ENCODE data around the gene UGP2. TPM values are rescaled to one million over a fixed set of nuclear protein-coding genes. Genes with fewer than 3 reads are reported as not detected.

UGP2 gene
- total RNA-seq, 1 experiment from 2014 or later = 78.4 TPM

DNA sequence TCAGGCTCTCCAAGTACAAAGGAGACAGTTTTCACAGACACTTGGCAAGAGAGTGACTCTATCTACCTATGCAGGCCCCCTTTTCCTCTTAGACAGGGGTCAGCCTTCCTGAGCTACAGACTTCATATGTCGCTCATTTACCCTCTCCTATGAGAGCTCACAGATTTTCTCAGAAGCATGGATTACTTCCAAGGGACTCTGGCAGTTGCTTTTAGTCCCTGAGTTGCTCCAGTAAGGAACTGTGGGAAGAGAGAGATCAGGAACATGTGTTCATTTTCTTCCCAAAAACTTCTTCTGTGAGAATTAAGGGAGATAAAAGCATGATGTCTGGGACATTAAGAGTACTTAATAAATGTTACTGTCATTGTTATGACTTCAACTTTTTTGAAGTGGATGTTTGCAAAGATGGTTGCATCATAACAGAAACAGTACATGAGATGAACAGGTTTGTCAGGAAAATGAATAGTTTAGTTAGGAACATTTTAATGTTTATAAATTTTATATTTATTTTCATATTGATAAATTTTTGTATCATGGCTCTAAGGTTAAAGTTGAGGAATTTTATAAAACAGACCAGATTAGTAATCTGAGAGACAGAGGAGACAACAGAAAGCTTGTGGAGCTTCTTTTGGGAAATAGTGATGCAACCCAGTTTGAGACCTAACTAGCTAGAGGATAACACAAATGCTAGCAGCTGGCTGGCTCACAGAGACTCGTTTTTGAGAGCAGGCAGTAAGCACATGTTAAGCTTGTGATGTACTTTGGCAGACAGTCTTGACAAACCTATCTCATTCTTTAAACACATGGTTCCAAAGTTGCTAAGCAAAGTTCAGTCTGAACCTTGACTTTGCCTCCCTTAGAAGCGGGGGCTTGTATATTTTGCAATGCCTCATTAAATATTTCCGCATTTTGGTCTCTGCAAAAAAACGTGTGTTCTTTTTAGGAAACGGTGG, 21.7 kb upstream of the UGP2 start:
- Mint-ChIP-seq H3K9me3 (ENCODE audit: unreplicated experiment) (no peaks in the 10 kb centered on the region), H3K27me3 (ENCODE audit: insufficient read depth, unreplicated experiment) (no peaks in the 10 kb centered on the region), H3K4me3 (ENCODE audit: unreplicated experiment) (no peak overlapping the region), H3K27ac (ENCODE audit: low read depth, unreplicated experiment) (no peak overlapping the region), H3K4me1 (ENCODE audit: insufficient read depth, unreplicated experiment) (peaks cover 11% of the 10 kb centered on the region), H3K36me3 (ENCODE audit: insufficient read depth, unreplicated experiment) (no peaks in the 10 kb centered on the region)
- intact Hi-C loops (cut with micrococcal nuclease) = no loop called here
- ChIA-PET CTCF (interaction anchor here (1.0 kb wide), 1 partner anchor 29 kb away, joined by 3 read pairs; no protein-coding TSS in a partner anchor), POLR2A (interaction anchor here (0.8 to 8.0 kb wide), 5 partner anchors 9 to 29 kb away, joined by 3 to 60 read pairs (median 5); partner anchors contain the start of gene UGP2)
- DNase-seq (ENCODE audit: unreplicated experiment) = no peak
- TF ChIP-seq, protein P1, sequence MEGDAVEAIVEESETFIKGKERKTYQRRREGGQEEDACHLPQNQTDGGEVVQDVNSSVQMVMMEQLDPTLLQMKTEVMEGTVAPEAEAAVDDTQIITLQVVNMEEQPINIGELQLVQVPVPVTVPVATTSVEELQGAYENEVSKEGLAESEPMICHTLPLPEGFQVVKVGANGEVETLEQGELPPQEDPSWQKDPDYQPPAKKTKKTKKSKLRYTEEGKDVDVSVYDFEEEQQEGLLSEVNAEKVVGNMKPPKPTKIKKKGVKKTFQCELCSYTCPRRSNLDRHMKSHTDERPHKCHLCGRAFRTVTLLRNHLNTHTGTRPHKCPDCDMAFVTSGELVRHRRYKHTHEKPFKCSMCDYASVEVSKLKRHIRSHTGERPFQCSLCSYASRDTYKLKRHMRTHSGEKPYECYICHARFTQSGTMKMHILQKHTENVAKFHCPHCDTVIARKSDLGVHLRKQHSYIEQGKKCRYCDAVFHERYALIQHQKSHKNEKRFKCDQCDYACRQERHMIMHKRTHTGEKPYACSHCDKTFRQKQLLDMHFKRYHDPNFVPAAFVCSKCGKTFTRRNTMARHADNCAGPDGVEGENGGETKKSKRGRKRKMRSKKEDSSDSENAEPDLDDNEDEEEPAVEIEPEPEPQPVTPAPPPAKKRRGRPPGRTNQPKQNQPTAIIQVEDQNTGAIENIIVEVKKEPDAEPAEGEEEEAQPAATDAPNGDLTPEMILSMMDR (IDR thresholded peaks at IDR 0.05; ENCODE audit: unreplicated experiment) = no peak
- BruUV-seq (replicated peaks) = no TSS peak

DNA sequence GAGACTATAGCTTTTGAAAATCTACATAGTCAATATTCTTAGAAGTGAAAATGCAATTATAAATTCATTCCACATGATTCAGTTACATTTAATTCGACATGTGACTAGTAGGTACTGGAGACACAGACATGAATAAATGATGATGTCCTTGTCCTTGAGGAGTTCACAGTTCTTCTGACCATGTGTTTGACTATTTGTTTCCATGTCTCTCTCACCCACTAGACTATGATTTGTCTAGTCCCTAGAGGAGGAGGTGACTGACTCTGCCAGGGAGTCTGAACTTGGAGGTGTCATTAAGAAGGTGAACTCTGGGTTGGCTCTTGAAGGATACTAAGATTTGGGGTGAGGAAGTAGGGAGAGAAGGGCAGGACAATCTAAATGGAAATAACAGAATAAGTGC, 20.7 kb upstream of the UGP2 start:
- intact Hi-C loops (cut with micrococcal nuclease) = no loop called here
- TF ChIP-seq, protein P1 (IDR thresholded peaks at IDR 0.05; ENCODE audit: unreplicated experiment) = no peak
- CTCF ChIA-PET = no interaction called here
- H3K4me1 Mint-ChIP-seq (ENCODE audit: insufficient read depth, unreplicated experiment) = peaks cover 11% of the 10 kb centered on the region
- BruUV-seq (replicated peaks) = no TSS peak
- DNase-seq (ENCODE audit: unreplicated experiment) = no peak
- H3K27me3 Mint-ChIP-seq (ENCODE audit: insufficient read depth, unreplicated experiment) = no peaks in the 10 kb centered on the region
- no peaks in the 10 kb centered on the region for H3K36me3 Mint-ChIP-seq (ENCODE audit: insufficient read depth, unreplicated experiment)
- H3K27ac Mint-ChIP-seq (ENCODE audit: low read depth, unreplicated experiment) = no peak overlapping the region
- H3K4me3 Mint-ChIP-seq (ENCODE audit: unreplicated experiment) = no peak overlapping the region
- H3K9me3 Mint-ChIP-seq (ENCODE audit: unreplicated experiment) = no peaks in the 10 kb centered on the region
- POLR2A ChIA-PET = interaction anchor here (0.8 to 8.0 kb wide), 6 partner anchors 8 to 232 kb away, joined by 3 to 60 read pairs (median 4); partner anchors contain the start of genes MDH1, UGP2 and WDPCP

DNA sequence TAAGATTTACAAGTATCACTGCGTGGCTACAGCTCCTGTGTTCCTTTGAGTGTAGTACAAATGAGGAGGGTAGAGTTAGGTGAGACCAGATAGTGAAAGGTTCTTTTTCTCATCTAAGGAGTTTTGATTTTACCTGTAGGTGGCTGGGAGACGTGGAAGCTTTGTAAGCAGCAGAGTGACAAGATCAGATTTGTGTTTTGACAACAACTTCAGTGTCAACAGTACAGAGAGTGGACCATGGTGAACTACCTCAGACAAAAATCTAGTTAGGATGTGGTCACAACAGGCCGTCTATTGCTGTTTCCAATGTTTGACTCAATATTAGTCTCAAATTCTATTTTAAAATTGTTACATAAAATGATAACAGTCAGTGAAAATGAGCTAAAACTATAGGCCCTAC, 20.3 kb upstream of the UGP2 start:
- Mint-ChIP-seq H3K36me3 (ENCODE audit: insufficient read depth, unreplicated experiment) (no peaks in the 10 kb centered on the region), H3K27ac (ENCODE audit: low read depth, unreplicated experiment) (no peak overlapping the region), H3K4me3 (ENCODE audit: unreplicated experiment) (no peak overlapping the region), H3K27me3 (ENCODE audit: insufficient read depth, unreplicated experiment) (no peaks in the 10 kb centered on the region), H3K9me3 (ENCODE audit: unreplicated experiment) (no peaks in the 10 kb centered on the region), H3K4me1 (ENCODE audit: insufficient read depth, unreplicated experiment) (peaks cover 7% of the 10 kb centered on the region)
- ChIA-PET POLR2A (interaction anchor here (0.9 to 8.0 kb wide), 6 partner anchors 8 to 233 kb away, joined by 3 to 60 read pairs (median 4); partner anchors contain the start of genes MDH1, UGP2 and WDPCP), CTCF (interaction anchor here (1.8 kb wide), 1 partner anchor 122 kb away, joined by 4 read pairs; no protein-coding TSS in a partner anchor)
- no TSS peak for BruUV-seq (replicated peaks)
- TF ChIP-seq, protein P1 (IDR thresholded peaks at IDR 0.05; ENCODE audit: unreplicated experiment) = no peak
- DNase-seq (ENCODE audit: unreplicated experiment) = no peak
- intact Hi-C loops (cut with micrococcal nuclease) = no loop called here

DNA sequence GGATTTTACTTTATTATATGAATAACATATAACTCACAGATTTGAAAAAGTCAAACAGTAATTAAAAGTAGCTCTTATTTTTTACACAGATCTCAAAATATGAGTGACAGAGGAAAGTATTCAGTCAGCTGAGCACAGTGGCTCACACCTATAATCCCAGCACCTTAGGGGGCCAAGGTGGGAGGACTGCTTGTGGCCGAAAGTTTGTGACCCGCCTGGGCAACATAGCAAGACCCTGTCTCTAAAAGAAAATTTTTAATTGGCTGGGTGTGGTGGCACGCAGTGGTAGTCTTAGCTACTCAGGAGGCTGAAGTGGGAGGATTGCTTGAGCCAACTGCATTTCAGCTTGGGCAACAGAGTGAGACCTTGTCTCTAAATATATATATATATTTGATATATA, 19.2 kb upstream of the UGP2 start:
- Mint-ChIP-seq H3K4me1 (ENCODE audit: insufficient read depth, unreplicated experiment) (peaks cover 2% of the 10 kb centered on the region), H3K27me3 (ENCODE audit: insufficient read depth, unreplicated experiment) (no peaks in the 10 kb centered on the region), H3K27ac (ENCODE audit: low read depth, unreplicated experiment) (no peak overlapping the region), H3K36me3 (ENCODE audit: insufficient read depth, unreplicated experiment) (no peaks in the 10 kb centered on the region), H3K4me3 (ENCODE audit: unreplicated experiment) (no peak overlapping the region), H3K9me3 (ENCODE audit: unreplicated experiment) (no peaks in the 10 kb centered on the region)
- BruUV-seq (replicated peaks) = no TSS peak
- intact Hi-C loops (cut with micrococcal nuclease) = no loop called here
- ChIA-PET CTCF (interaction anchor here (1.8 kb wide), 1 partner anchor 123 kb away, joined by 4 read pairs; no protein-coding TSS in a partner anchor), POLR2A (interaction anchor here (0.7 to 1.4 kb wide), 5 partner anchors 10 to 42 kb away, joined by 3 to 4 read pairs (median 3); no protein-coding TSS in a partner anchor)
- no peak for DNase-seq (ENCODE audit: unreplicated experiment)
- TF ChIP-seq, protein P1 (IDR thresholded peaks at IDR 0.05; ENCODE audit: unreplicated experiment) = no peak
